Aorta (tissue), 5 donors: ENCODE measurements around the gene CCDC138. TPM values are rescaled to one million over a fixed set of nuclear protein-coding genes. Genes with fewer than 3 reads are reported as not detected.

Experiments
- ATAC-seq: fragments of 200-7000 bp; cut with Tn5 transposase; one replicate; pipeline ENCODE4 v1.9.1; 2022; ENCODE audit warnings: moderate library complexity; ENCODE audit not compliant: low FRiP score
- DNase-seq, 2 donors: peaks; one replicate each; pipeline ENCODE4 v3.0.0-alpha.2; 2020
- H3K27ac ChIP-seq, 2 donors: one replicate each; pipeline ENCODE4 v1.5.1; 2013; ENCODE audit warnings: low read length in 2 of 2, mild to moderate bottlenecking in 2 of 2, moderate library complexity in 2 of 2, control low read depth in 1 of 2, inconsistent platforms in 1 of 2, low read depth in 1 of 2
- H3K27me3 ChIP-seq, 2 donors: one replicate each; pipeline ENCODE4 v1.6.1; 2013; ENCODE audit warnings: control low read depth in 1 of 2, low read length in 1 of 2, mild to moderate bottlenecking in 1 of 2, moderate library complexity in 1 of 2; ENCODE audit not compliant: insufficient read depth in 2 of 2, control insufficient read depth in 1 of 2
- H3K36me3 ChIP-seq, 2 donors: one replicate each; pipeline ENCODE4 v1.6.1; 2013; ENCODE audit warnings: control low read depth in 1 of 2, low read length in 1 of 2, mild to moderate bottlenecking in 1 of 2; ENCODE audit not compliant: insufficient read depth in 2 of 2, control insufficient read depth in 1 of 2
- H3K4me1 ChIP-seq, 2 donors: one replicate each; pipeline ENCODE4 v1.6.1; 2013; ENCODE audit warnings: low read length in 2 of 2, control low read depth in 1 of 2, mild to moderate bottlenecking in 1 of 2, moderate library complexity in 1 of 2; ENCODE audit not compliant: insufficient read depth in 2 of 2, control insufficient read depth in 1 of 2
- H3K4me3 ChIP-seq, 2 donors: one replicate each; pipeline ENCODE4 v1.5.1; 2013; ENCODE audit warnings: low read length in 2 of 2, control low read depth in 1 of 2, mild to moderate bottlenecking in 1 of 2
- H3K9me3 ChIP-seq: one replicate; pipeline ENCODE4 v1.6.1; 2013; ENCODE audit warnings: mild to moderate bottlenecking, low read length; ENCODE audit not compliant: control insufficient read depth
- WGBS, 2 donors: extraction: QIAGEN DNeasy Blood & Tissue Kit; methylation state at CpG; one replicate each; pipeline ENCODE4 v1.1.7; 2013; 5-methylcytosine and 5-hydroxymethylcytosine counted together
- intact Hi-C, 2 donors: fragments of 100-400 bp; cut with DNase I; formaldehyde crosslinking; loops; one replicate each; pipeline versions ENCODE4 v1.14.2 to v1.15.0; 2022
- polyA plus RNA-seq, 2 donors: library from polyadenylated mRNA; stranded (reverse); fragments of 200-250 nt; gene quantifications; one replicate each; pipeline ENCODE4 v1.2.3, GENCODE V29; 2013
- total RNA-seq, 2 donors: library from RNA; stranded (reverse); fragmentation: NEBNext Ultra II Directional; extraction: Animal tissue kit (Norgen Biotek cat#: 25700); gene quantifications; one replicate each; pipeline ENCODE4 v1.2.1, GENCODE V29; 2021
- donor health status: healthy with polysubstance abuse.
- donor health status: Bipolar disorder and iron deficiency.
- donor health status: DM: no; HTN: no; CAD: no.
- donor health status: DM: no; HTN: no; CAD: no.
- donor health status: DM: yes; HTN: yes; CAD: no.

Gene CCDC138
- total and polyA plus RNA-seq, 4 donors = 0.25 to 3.2 (median 1.8) TPM

- WGBS, 2 donors = 91 to 92% methylated on average over 13 of the region's 13 CpGs
- intact Hi-C loops = no loop called here
- no peak overlapping the region for H3K4me3 ChIP-seq
Observed at GRCh38 chr2:108896741-108897140, 110.2 kb downstream of the CCDC138 start.

GRCh38 chr2:108898315-108899082 is 111.9 kb downstream of the CCDC138 start:
- Histone ChIP-seq H3K27me3 (no peaks in the 10 kb centered on the region), H3K4me1 (no peaks in the 10 kb centered on the region), H3K4me3 (no peak overlapping the region), H3K27ac (no peak overlapping the region), H3K9me3 (no peaks in the 10 kb centered on the region), H3K36me3 (no peaks in the 10 kb centered on the region)
- WGBS, 2 donors = 29 to 33% methylated on average over 1 of the region's 1 CpG
- intact Hi-C loops = no loop called here
- DNase-seq = no peak
- no peak for ATAC-seq

More at GRCh38 chr2:108896741-108897140, 110.2 kb downstream of the CCDC138 start:
- Histone ChIP-seq H3K27me3 (no peaks in the 10 kb centered on the region), H3K9me3 (no peaks in the 10 kb centered on the region), H3K27ac (no peak overlapping the region), H3K4me1 (no peaks in the 10 kb centered on the region), H3K36me3 (no peaks in the 10 kb centered on the region)
- DNase-seq (no peak), ATAC-seq (no peak)

DNA sequence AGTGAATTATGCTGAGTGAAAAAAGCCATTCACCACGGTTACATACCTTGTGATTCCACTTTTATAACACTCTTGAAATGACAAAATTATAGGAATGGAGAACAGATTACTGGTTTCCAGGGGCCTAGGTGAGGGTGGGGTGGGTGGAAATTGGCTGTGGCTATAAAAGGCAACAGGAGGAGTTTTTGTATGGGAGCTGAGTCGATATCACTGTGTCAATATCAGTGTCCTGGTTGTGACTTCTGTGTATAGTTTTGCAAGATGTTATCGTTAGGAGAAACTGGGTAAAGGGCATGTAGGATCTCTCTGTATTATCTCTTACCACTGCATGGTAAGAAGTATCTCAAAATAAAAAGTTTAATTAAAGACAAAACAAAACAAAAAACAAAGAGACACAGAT is 118.1 kb downstream of the CCDC138 start:
- 80% methylated on average over 3 of the region's 3 CpGs for WGBS, 2 donors
- Histone ChIP-seq H3K4me1 (no peaks in the 10 kb centered on the region), H3K4me3 (no peak overlapping the region), H3K9me3 (no peaks in the 10 kb centered on the region), H3K36me3 (no peaks in the 10 kb centered on the region), H3K27ac (no peak overlapping the region), H3K27me3 (no peaks in the 10 kb centered on the region)
- intact Hi-C loops = no loop called here
- DNase-seq = no peak
- ATAC-seq = no peak

DNA sequence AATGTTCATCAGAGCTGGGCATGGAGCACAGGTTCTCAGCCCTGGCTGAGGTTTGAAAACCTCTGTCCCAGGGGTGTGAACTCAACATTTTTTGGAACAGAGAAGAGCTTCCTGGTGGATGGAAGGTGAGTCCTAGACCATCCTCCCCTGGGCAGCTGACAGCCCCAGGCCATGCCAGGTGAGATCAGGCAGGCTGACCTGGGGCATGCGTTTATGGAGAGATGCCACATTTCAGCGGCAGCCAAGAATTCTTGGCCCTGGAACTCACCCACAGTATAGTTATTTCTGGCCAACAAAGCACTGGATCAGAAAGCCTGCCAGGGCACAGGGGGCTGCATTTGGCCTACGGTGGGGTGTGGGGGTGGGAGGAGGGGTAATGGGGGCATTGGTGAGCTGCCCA is 118.6 kb downstream of the CCDC138 start:
- no peaks in the 10 kb centered on the region for H3K9me3 ChIP-seq
- WGBS, 2 donors = 3% methylated on average over 3 of the region's 3 CpGs
- no peak overlapping the region for H3K27ac ChIP-seq
- no peaks in the 10 kb centered on the region for H3K4me1 ChIP-seq
- H3K36me3 ChIP-seq = no peaks in the 10 kb centered on the region
- H3K4me3 ChIP-seq = no peak overlapping the region
- ATAC-seq (no peak), DNase-seq (peak in 1 of 2 donors; percentile 45)
- no peaks in the 10 kb centered on the region for H3K27me3 ChIP-seq
- intact Hi-C loops = no loop called here

GRCh38 chr2:108905906-108906305 is 119.3 kb downstream of the CCDC138 start:
- intact Hi-C loops = no loop called here
- Histone ChIP-seq H3K27ac (no peak overlapping the region), H3K27me3 (no peaks in the 10 kb centered on the region), H3K36me3 (no peaks in the 10 kb centered on the region), H3K9me3 (no peaks in the 10 kb centered on the region), H3K4me1 (no peaks in the 10 kb centered on the region), H3K4me3 (no peak overlapping the region)
- peak in 1 of 2 donors; percentile 49 for DNase-seq
- ATAC-seq = no peak
- 74 to 81% methylated on average over 13 of the region's 13 CpGs for WGBS, 2 donors

DNA sequence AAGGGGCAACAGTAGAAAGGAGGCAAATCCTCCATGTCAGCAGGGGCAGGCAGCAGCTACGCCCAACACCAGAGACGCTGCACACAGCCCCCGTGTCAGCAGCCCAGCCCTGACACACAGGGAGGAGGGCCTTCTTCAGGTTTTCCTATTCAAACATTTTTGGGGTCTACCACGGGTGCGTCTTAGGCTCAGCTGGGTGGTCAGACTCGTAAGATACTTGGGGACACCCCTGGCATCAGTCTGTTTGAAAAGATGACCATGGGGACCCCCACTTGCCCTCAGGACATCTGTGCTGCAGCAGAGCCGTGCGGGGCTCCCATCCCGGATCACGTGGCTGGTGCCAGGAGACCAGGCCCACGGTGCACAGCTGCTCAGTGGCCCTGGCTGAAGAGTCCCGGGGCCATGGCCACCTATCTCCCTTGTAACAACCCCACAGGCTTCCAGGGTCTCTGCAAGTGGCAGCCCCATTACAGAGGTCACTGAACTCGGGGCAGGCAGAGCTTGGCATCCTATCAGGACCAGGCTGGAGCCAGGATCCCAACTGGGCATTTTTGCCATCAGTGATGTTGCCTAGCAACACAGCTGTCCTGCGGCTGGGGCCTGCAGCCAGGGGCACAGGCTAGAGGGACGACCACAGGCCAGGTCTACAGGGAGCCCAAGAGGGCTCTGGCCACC is 120.0 kb downstream of the CCDC138 start:
- Histone ChIP-seq H3K27ac (no peak overlapping the region), H3K9me3 (no peaks in the 10 kb centered on the region), H3K4me3 (no peak overlapping the region), H3K27me3 (no peaks in the 10 kb centered on the region), H3K36me3 (no peaks in the 10 kb centered on the region), H3K4me1 (no peaks in the 10 kb centered on the region)
- intact Hi-C loops = no loop called here
- DNase-seq (no peak), ATAC-seq (no peak)
- WGBS, 2 donors = 69 to 73% methylated on average over 14 to 15 of the region's 15 CpGs

- H3K9me3 ChIP-seq = no peaks in the 10 kb centered on the region
- no peak overlapping the region for H3K27ac ChIP-seq
- no peak overlapping the region for H3K4me3 ChIP-seq
- H3K36me3 ChIP-seq = no peaks in the 10 kb centered on the region
- intact Hi-C loops = no loop called here
- no peaks in the 10 kb centered on the region for H3K4me1 ChIP-seq
- ATAC-seq (no peak), DNase-seq (peak in 1 of 2 donors; percentile 52)
- no peaks in the 10 kb centered on the region for H3K27me3 ChIP-seq
- WGBS, 2 donors = 94% methylated on average over 24 of the region's 24 CpGs
Observed at GRCh38 chr2:108907822-108908712, 121.5 kb downstream of the CCDC138 start.

GRCh38 chr2:108908713-108909070 is 122.1 kb downstream of the CCDC138 start:
- ATAC-seq (no peak), DNase-seq (no peak)
- no peaks in the 10 kb centered on the region for H3K36me3 ChIP-seq
- H3K4me3 ChIP-seq = no peak overlapping the region
- no peaks in the 10 kb centered on the region for H3K27me3 ChIP-seq
- H3K4me1 ChIP-seq = no peaks in the 10 kb centered on the region
- H3K27ac ChIP-seq = no peak overlapping the region
- intact Hi-C loops = no loop called here
- H3K9me3 ChIP-seq = no peaks in the 10 kb centered on the region
- 93 to 95% methylated on average over 1 of the region's 1 CpG for WGBS, 2 donors
